NB4 (cell line): ENCODE results near the gene CNPPD1.

ENCODE experiments used
- DNase-seq: peaks from one replicate; pipeline ENCODE4 v3.0.0; 2010; ENCODE audit warnings: low read depth
- H3K4me3 ChIP-seq: one replicate; pipeline ENCODE4 v1.5.1; 2011; ENCODE audit warnings: mild to moderate bottlenecking, low read depth, low read length, moderate library complexity
- CTCF ChIP-seq: IDR thresholded peaks from one replicate; pipeline ENCODE4 v1.5.1; 2012; ENCODE audit warnings: low read depth, low read length
- MAX ChIP-seq: IDR thresholded peaks from 2 replicates; pipeline ENCODE4 v1.6.1; 2011; ENCODE audit warnings: low read depth, low read length
- MYC ChIP-seq: IDR thresholded peaks from 2 replicates; pipeline ENCODE4 v1.6.1; 2011; ENCODE audit warnings: low read depth, low read length
- POLR2A ChIP-seq: IDR thresholded peaks from 2 replicates; pipeline ENCODE4 v1.6.1; 2011; ENCODE audit warnings: mild to moderate bottlenecking; ENCODE audit not compliant: insufficient read length; ENCODE audit errors: extremely low read depth

The CNPPD1 gene

GRCh38 chr2:219219784-219220532, 43.2 kb upstream of the CNPPD1 start:
- DNase-seq = no peak
- no peak overlapping the region for H3K4me3 ChIP-seq
- TF ChIP-seq MAX (no peak), CTCF (no peak), POLR2A (no peak)

GRCh38 chr2:219218732-219219701, 42.3 kb upstream of the CNPPD1 start, which contains the start of gene ABCB6:
ABCB6 (minus strand) TSS chr2:219218958; CDS start chr2:219218673, 285 bp downstream.
- H3K4me3 ChIP-seq = no peak within 1 kb of the TSS
- TF ChIP-seq POLR2A = no peak
- TF ChIP-seq CTCF = no peak
- no peak for TF ChIP-seq MAX
- TF ChIP-seq MYC = no peak
- no peak for DNase-seq

GRCh38 chr2:219218217-219218731, 41.5 kb upstream of the CNPPD1 start:
- TF ChIP-seq MYC (no peak), POLR2A (no peak), MAX (no peak), CTCF (no peak)
- no peak overlapping the region for H3K4me3 ChIP-seq
- no peak for DNase-seq

GRCh38 chr2:219216535-219216915, 39.8 kb upstream of the CNPPD1 start:
- H3K4me3 ChIP-seq = no peak overlapping the region
- TF ChIP-seq MYC = no peak
- no peak for TF ChIP-seq MAX
- TF ChIP-seq CTCF = no peak
- TF ChIP-seq POLR2A = no peak

GRCh38 chr2:219215871-219216534, 39.3 kb upstream of the CNPPD1 start:
- no peak for DNase-seq
- TF ChIP-seq CTCF (no peak), MYC (no peak), POLR2A (no peak), MAX (no peak)
- H3K4me3 ChIP-seq = no peak overlapping the region

More at GRCh38 chr2:219216535-219216915, 39.8 kb upstream of the CNPPD1 start:
- DNase-seq = no peak
